ENCODE measurements around the gene PPP2R2C. TPM values are rescaled to one million over a fixed set of nuclear protein-coding genes. Genes with fewer than 3 reads are reported as not detected.

The PPP2R2C gene
- total and polyA plus RNA-seq, 3 experiments from 2014 or later = not detected

DNA sequence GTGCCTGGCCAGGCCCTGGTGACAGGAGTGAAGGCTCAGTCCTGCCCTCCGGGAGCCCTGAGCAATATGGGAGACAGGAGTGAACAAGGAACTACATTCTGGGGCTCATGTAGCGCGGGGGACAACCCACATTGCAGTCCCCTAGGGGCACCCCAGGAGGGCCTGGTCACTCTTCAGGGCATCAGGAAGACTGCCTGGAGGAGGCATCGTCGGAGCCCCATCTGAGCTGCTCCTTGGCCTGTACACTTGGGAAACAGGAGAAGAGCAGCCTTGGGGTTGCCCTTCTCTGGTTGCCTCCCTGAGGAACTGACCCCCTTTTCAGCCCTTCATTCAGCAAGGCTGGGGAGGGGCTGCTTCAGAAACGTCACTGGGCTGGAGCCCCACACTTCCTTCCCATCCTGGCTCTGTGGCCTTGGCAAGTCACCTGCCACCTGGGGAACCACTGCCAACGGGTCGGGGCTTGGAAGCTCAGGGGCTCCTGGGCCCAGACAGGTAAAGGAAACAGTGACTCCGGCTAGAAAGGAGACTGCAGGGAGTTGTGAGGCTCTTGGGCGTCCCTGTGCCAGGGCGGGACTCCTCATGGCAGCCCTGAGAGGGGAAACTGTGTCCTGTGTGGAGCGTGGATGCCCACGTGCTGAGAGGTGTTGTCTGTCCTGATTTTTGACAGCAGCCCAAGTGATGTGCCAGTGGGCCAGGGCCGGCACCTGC, 192.7 kb downstream of the PPP2R2C start:
- Mint-ChIP-seq H3K4me1 (peaks cover 4 to 10% (median 8%) of the 10 kb centered on the region in 3 donors), H3K4me3 (no peak overlapping the region), H3K27me3 (no peaks in the 10 kb centered on the region), H3K9me3 (no peaks in the 10 kb centered on the region), H3K36me3 (peaks cover 0 to 1% (median 1%) of the 10 kb centered on the region in 3 donors), H3K27ac (peak overlapping the region in 2 of 8 donors; percentile 8 to 19)
- H3K27me3 ChIP-seq (ENCODE audit: insufficient read depth, low read length, poor library complexity, severe bottlenecking) = no peaks in the 10 kb centered on the region
- CTCF ChIA-PET = interaction anchor here (1.2 to 1.8 kb wide), 2 partner anchors 29 to 48 kb away, joined by 5 read pairs; no protein-coding TSS in a partner anchor
- POLR2A ChIA-PET = no interaction called here
- H3K9me3 ChIP-seq (ENCODE audit: low read length) = no peaks in the 10 kb centered on the region
- no peak overlapping the region for H3K27ac ChIP-seq (ENCODE audit: low read depth, low read length)
- DNase-seq = no peak
- H3K36me3 ChIP-seq (ENCODE audit: insufficient read depth, low read length) = no peaks in the 10 kb centered on the region
- H3K4me3 ChIP-seq (ENCODE audit: low read length) = no peak overlapping the region
- H3K4me1 ChIP-seq (ENCODE audit: insufficient read depth, low read length) = peaks cover 11% of the 10 kb centered on the region

DNA sequence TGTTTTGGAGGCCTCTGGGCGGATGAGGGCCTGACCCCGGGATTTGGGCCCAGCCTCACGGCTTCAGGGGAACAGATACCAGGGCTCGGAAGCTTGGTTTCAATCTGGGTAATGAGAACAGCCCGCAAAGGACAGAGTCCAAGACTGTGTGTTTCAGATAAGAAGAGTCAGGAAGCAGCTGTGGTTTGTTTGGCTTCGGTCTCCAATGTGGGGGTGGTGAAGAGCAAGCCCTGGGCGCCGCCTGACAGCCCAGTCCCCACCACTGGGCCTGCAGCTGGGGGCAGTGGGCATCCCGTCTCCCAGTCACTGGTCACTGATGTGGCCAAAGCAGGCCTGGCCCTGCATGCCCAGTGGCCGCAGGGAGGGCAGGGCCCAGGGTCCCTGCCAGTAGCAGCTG, 193.6 kb downstream of the PPP2R2C start:
- H3K36me3 ChIP-seq (ENCODE audit: insufficient read depth, low read length) = no peaks in the 10 kb centered on the region
- no peak overlapping the region for H3K4me3 ChIP-seq (ENCODE audit: low read length)
- H3K4me3 Mint-ChIP-seq = peak overlapping the region in 3 of 7 donors; percentile 21 to 56 (median 44)
- DNase-seq = no peak
- H3K27ac Mint-ChIP-seq = peak overlapping the region in 4 of 8 donors; percentile 7 to 77 (median 26)
- no peak overlapping the region for H3K27ac ChIP-seq (ENCODE audit: low read depth, low read length)
- peaks cover 11% of the 10 kb centered on the region for H3K4me1 ChIP-seq (ENCODE audit: insufficient read depth, low read length)
- POLR2A ChIA-PET = no interaction called here
- no peaks in the 10 kb centered on the region for H3K27me3 ChIP-seq (ENCODE audit: insufficient read depth, low read length, poor library complexity, severe bottlenecking)
- no peaks in the 10 kb centered on the region for H3K9me3 Mint-ChIP-seq
- H3K27me3 Mint-ChIP-seq = no peaks in the 10 kb centered on the region
- no peaks in the 10 kb centered on the region for H3K9me3 ChIP-seq (ENCODE audit: low read length)
- CTCF ChIA-PET = interaction anchor here (1.2 to 1.8 kb wide), 2 partner anchors 28 to 49 kb away, joined by 5 read pairs; no protein-coding TSS in a partner anchor
- peaks cover 0 to 1% (median 1%) of the 10 kb centered on the region in 3 donors for H3K36me3 Mint-ChIP-seq
- peaks cover 4 to 10% (median 8%) of the 10 kb centered on the region in 3 donors for H3K4me1 Mint-ChIP-seq

DNA sequence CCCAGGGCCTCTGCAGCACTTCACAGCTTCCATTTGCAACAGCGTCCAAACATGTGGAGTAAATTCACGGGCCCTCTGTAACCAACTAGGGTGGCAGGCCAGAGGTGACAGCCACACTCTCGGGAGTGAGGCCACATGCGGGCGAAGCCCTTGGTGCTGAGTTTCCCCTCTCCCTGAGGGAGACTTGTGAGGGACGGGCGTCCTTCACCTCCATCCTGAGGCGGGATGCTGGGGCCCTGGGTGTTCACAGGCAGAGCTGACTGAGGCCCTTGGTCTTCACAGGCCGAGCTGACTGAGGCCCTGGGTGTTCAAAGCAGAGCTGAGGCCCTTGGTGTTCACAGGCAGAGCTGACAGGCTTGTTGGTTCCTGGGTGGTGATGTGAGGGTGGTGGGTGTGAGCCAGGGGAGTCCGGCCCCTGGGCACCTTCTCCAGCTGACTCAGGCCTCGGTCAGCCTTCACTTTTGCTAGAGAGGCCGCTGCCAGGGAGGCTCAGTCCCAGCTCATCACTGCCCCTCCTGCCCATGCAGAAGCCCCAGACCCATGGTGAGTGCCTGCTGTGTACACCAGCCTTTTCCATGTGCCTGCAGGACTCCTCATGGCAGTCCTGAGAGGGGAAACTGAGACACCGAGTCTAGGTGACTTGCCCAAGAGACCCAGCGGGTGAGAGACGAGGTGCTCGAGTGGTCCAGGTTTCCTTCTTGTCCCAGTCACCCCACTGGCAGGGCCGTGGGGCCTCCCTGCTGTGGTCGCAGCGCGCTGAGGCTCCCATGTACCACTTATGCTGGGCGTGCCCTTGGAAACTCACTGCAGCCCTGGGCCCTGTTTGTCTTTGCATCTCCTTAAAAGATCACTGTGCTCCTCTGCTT, 194.2 kb downstream of the PPP2R2C start:
- ChIA-PET POLR2A (no interaction called here), CTCF (interaction anchor here (0.8 to 1.8 kb wide), 3 partner anchors 27 to 50 kb away, joined by 4 to 5 read pairs (median 5); no protein-coding TSS in a partner anchor)
- Mint-ChIP-seq H3K4me1 (peaks cover 4 to 10% (median 8%) of the 10 kb centered on the region in 3 donors), H3K27me3 (no peaks in the 10 kb centered on the region), H3K4me3 (peak overlapping the region in 4 of 7 donors; percentile 21 to 74 (median 50)), H3K9me3 (no peaks in the 10 kb centered on the region), H3K27ac (peak overlapping the region in 5 of 8 donors; percentile 7 to 77 (median 24)), H3K36me3 (peaks cover 0 to 1% (median 1%) of the 10 kb centered on the region in 3 donors)
- DNase-seq = no peak
- H3K4me3 ChIP-seq (ENCODE audit: low read length) = no peak overlapping the region
- no peaks in the 10 kb centered on the region for H3K9me3 ChIP-seq (ENCODE audit: low read length)
- no peaks in the 10 kb centered on the region for H3K36me3 ChIP-seq (ENCODE audit: insufficient read depth, low read length)
- no peaks in the 10 kb centered on the region for H3K27me3 ChIP-seq (ENCODE audit: insufficient read depth, low read length, poor library complexity, severe bottlenecking)
- no peak overlapping the region for H3K27ac ChIP-seq (ENCODE audit: low read depth, low read length)
- peaks cover 11% of the 10 kb centered on the region for H3K4me1 ChIP-seq (ENCODE audit: insufficient read depth, low read length)

DNA sequence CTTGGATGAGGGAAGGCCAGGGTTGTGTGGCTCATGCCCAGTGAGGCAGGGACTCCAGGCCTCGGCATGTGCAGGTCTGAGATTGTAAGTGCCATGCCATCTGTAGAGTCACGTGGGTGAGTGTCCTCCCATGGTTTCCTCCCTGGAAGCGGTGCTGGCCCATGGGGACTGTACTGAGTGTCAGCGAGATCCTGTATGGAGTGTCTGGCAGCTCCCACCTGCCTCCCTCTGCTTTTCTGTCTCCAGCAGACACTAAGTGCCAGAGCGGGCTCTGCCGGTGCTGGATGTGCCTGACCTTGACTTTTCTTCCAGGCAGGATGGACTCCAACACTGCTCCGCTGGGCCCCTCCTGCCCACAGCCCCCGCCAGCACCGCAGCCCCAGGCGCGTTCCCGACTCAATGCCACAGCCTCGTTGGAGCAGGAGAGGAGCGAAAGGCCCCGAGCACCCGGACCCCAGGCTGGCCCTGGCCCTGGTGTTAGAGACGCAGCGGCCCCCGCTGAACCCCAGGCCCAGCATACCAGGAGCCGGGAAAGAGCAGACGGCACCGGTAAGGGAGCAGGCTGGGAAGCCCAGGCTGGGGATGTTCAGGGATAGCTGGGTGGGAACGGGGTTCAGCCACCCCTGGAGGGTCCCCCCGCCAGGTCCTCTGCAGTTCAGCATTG, 195.1 kb downstream of the PPP2R2C start:
- ChIA-PET CTCF (interaction anchor here (0.8 kb wide), 1 partner anchor 51 kb away, joined by 4 read pairs; no protein-coding TSS in a partner anchor), POLR2A (no interaction called here)
- Mint-ChIP-seq H3K4me1 (peaks cover 4 to 10% (median 8%) of the 10 kb centered on the region in 3 donors), H3K4me3 (no peak overlapping the region), H3K36me3 (peaks cover 0 to 1% (median 1%) of the 10 kb centered on the region in 3 donors), H3K27ac (peak overlapping the region in 1 of 8 donors; percentile 65), H3K9me3 (no peaks in the 10 kb centered on the region), H3K27me3 (no peaks in the 10 kb centered on the region)
- Histone ChIP-seq H3K36me3 (ENCODE audit: insufficient read depth, low read length) (no peaks in the 10 kb centered on the region), H3K4me1 (ENCODE audit: insufficient read depth, low read length) (peaks cover 11% of the 10 kb centered on the region), H3K9me3 (ENCODE audit: low read length) (no peaks in the 10 kb centered on the region), H3K27ac (ENCODE audit: low read depth, low read length) (no peak overlapping the region), H3K27me3 (ENCODE audit: insufficient read depth, low read length, poor library complexity, severe bottlenecking) (no peaks in the 10 kb centered on the region), H3K4me3 (ENCODE audit: low read length) (no peak overlapping the region)
- no peak for DNase-seq

DNA sequence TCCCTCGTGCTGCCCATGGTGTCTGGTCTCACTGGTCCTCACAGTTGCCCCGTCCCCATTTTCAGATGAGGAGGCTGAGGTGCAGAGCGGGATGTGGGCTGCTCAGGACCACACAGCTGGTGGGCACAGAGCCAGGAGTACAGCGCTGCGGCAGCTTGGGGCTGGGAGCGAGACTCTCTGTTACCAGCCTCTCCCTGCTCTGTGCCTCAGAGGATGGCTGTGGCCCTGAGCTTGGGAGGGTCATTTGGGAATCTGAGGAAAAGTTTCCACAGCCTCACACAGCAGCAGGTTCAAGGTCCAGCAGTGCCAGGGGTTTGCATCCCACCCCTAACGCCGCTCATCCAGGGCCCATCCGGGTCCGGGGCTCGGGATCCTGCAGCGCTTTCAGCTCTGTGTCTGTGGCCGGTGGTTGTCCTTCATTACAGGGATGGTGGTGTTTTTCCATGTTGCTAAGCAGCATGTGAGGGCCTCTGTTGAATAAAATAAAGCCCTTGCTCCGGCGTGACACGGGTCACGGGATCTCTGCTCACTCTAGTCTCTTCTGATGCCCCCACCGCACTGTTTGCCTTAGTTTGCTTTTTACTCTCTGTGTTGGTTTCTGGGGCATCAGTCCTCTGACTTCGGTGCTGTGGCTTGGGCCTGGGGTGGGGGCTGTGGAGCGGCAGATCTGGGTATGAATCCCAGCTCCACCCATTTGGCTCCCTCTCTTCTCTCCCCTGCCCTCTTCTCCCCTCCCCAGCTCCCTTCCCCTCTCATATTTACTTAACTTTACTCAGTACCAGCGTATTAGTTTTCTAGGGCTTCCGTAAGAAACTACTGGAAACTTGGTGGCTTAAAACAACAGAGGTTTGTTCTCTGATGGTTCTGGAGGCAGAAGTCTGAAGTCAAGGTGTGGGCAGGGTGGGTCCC, 196.3 kb downstream of the PPP2R2C start:
- Histone ChIP-seq H3K27ac (ENCODE audit: low read depth, low read length) (no peak overlapping the region), H3K4me1 (ENCODE audit: insufficient read depth, low read length) (peaks cover 11% of the 10 kb centered on the region), H3K36me3 (ENCODE audit: insufficient read depth, low read length) (no peaks in the 10 kb centered on the region), H3K4me3 (ENCODE audit: low read length) (no peak overlapping the region), H3K27me3 (ENCODE audit: insufficient read depth, low read length, poor library complexity, severe bottlenecking) (no peaks in the 10 kb centered on the region), H3K9me3 (ENCODE audit: low read length) (no peaks in the 10 kb centered on the region)
- H3K4me1 Mint-ChIP-seq = peaks cover 4 to 18% (median 8%) of the 10 kb centered on the region in 3 donors
- POLR2A ChIA-PET = interaction anchor here (0.5 kb wide), 1 partner anchor 673 kb away, joined by 3 read pairs; no protein-coding TSS in a partner anchor
- no peak for DNase-seq
- no peak overlapping the region for H3K27ac Mint-ChIP-seq
- CTCF ChIA-PET = interaction anchor here (1.7 kb wide), 1 partner anchor 25 kb away, joined by 6 read pairs; no protein-coding TSS in a partner anchor
- no peak overlapping the region for H3K4me3 Mint-ChIP-seq
- H3K36me3 Mint-ChIP-seq = peaks cover 0 to 1% (median under 1%) of the 10 kb centered on the region in 3 donors
- no peaks in the 10 kb centered on the region for H3K27me3 Mint-ChIP-seq
- no peaks in the 10 kb centered on the region for H3K9me3 Mint-ChIP-seq

DNA sequence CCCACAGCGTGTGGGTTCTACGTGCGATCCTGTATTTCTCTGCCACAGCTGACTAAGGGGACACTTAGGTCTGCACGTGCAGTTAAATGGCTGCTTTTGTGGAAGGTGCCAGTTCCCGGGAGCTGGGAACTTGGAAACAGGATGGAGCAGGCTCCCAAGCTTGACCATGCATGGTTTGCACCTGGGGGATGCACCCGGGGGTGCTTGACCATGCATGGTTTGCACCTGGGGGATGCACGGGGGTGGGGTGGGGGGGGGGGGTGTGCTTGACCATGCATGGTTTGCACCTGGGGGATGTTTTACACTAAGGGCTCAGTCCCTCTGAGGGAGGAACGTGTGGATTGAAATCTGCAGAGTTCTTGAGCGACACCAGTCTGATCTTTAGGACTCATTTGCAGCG, 197.1 kb downstream of the PPP2R2C start:
- POLR2A ChIA-PET = interaction anchor here (0.5 kb wide), 1 partner anchor 673 kb away, joined by 3 read pairs; no protein-coding TSS in a partner anchor

DNA sequence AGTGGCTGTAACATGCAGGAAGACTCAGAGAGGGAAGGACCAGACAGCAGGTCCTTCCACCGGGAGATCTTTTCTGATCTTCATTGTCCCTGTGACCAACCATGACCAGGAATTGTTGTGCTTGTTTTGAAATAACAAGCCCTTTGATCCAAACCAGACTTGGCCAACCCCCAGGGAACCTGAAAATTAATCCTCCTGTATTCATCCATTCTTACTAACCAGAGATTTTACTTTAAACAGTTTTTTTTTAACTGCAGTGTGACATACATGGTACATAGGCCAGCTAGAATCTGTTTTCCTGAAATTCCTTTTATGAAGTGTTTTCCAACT, 198.8 kb downstream of the PPP2R2C start:
- peaks cover 0 to 2% (median 0%) of the 10 kb centered on the region in 3 donors for H3K36me3 Mint-ChIP-seq
- peaks cover 0 to 1% of the 10 kb centered on the region in 2 donors for H3K27me3 Mint-ChIP-seq
- H3K4me3 Mint-ChIP-seq = no peak overlapping the region
- Histone ChIP-seq H3K4me1 (ENCODE audit: insufficient read depth, low read length) (peaks cover 10% of the 10 kb centered on the region), H3K4me3 (ENCODE audit: low read length) (no peak overlapping the region), H3K27ac (ENCODE audit: low read depth, low read length) (no peak overlapping the region), H3K36me3 (ENCODE audit: insufficient read depth, low read length) (no peaks in the 10 kb centered on the region), H3K9me3 (ENCODE audit: low read length) (no peaks in the 10 kb centered on the region), H3K27me3 (ENCODE audit: insufficient read depth, low read length, poor library complexity, severe bottlenecking) (no peaks in the 10 kb centered on the region)
- H3K27ac Mint-ChIP-seq = no peak overlapping the region
- CTCF ChIA-PET = no interaction called here
- DNase-seq = no peak
- POLR2A ChIA-PET = no interaction called here
- H3K9me3 Mint-ChIP-seq = no peaks in the 10 kb centered on the region
- H3K4me1 Mint-ChIP-seq = peaks cover 9 to 26% (median 16%) of the 10 kb centered on the region in 3 donors

More for the DNA sequence above, 197.1 kb downstream of the PPP2R2C start:
- no peaks in the 10 kb centered on the region for H3K27me3 ChIP-seq (ENCODE audit: insufficient read depth, low read length, poor library complexity, severe bottlenecking)
- no peak overlapping the region for H3K27ac ChIP-seq (ENCODE audit: low read depth, low read length)
- peaks cover 7 to 26% (median 13%) of the 10 kb centered on the region in 3 donors for H3K4me1 Mint-ChIP-seq
- no peaks in the 10 kb centered on the region for H3K27me3 Mint-ChIP-seq
- no peak overlapping the region for H3K4me3 Mint-ChIP-seq
- peaks cover 0 to 2% (median 0%) of the 10 kb centered on the region in 3 donors for H3K36me3 Mint-ChIP-seq
- H3K4me1 ChIP-seq (ENCODE audit: insufficient read depth, low read length) = peaks cover 15% of the 10 kb centered on the region
- H3K9me3 Mint-ChIP-seq = no peaks in the 10 kb centered on the region
- H3K4me3 ChIP-seq (ENCODE audit: low read length) = no peak overlapping the region
- CTCF ChIA-PET = interaction anchor here (1.7 kb wide), 1 partner anchor 24 kb away, joined by 6 read pairs; no protein-coding TSS in a partner anchor
- no peaks in the 10 kb centered on the region for H3K9me3 ChIP-seq (ENCODE audit: low read length)
- no peak overlapping the region for H3K27ac Mint-ChIP-seq
- no peaks in the 10 kb centered on the region for H3K36me3 ChIP-seq (ENCODE audit: insufficient read depth, low read length)
- DNase-seq = no peak
